ENCODE results near the gene SPNS2.

Gene SPNS2

DNA sequence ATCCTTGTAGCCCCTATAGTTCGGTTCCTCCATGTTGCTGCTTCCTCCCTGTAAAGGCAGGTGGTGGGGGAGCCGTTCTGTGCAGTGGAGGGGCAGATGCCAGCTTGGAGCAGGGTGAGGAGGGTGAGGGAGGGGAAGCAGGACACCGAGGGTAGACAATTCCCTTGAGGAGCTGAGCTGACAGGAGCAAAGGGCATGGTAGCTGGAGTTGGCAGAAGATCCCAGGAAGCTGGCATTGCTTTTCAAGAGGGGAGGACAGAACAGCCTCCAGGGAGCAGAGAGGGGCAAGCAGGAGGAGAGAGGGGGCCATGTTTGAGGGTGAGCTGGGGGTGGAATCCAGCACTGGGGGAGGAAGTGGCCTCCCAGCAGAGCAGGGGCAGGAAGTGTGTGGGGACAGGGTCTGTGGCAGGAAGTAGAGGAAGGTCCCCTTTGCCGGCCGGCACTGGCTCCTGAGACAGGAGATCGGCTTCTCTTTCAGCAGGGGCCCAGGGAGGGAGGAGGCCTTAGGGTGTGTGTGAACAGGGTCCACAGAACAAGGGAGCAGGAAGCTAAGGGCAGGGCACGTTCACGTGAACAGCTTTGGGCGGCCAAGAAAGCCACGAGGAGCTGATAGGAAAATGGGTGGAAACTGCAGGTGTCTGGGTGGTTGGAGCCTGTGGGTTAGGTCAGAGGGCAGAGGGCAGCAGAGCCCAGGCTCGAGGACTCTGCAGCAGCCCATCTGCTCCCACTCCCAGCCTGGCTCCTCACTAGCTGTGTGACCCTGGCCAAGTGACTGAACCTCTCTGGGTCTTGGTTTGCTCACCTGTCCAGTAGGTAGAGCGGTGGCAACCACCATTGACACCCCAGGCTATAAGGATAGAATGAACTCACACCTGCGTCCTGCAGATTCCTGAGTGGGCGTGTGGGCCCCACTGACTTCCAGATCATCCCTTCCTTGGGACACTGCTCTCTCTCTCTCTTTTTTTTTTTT lies 17.5 kb upstream of the SPNS2 start:
- DNase-seq: no peak

- DNase-seq: no peak
Measured at GRCh38 chr17:4482338-4483011, 16.2 kb upstream of the SPNS2 start.

GRCh38 chr17:4483012-4483840 lies 15.5 kb upstream of the SPNS2 start:
- DNase-seq: no peak

DNA sequence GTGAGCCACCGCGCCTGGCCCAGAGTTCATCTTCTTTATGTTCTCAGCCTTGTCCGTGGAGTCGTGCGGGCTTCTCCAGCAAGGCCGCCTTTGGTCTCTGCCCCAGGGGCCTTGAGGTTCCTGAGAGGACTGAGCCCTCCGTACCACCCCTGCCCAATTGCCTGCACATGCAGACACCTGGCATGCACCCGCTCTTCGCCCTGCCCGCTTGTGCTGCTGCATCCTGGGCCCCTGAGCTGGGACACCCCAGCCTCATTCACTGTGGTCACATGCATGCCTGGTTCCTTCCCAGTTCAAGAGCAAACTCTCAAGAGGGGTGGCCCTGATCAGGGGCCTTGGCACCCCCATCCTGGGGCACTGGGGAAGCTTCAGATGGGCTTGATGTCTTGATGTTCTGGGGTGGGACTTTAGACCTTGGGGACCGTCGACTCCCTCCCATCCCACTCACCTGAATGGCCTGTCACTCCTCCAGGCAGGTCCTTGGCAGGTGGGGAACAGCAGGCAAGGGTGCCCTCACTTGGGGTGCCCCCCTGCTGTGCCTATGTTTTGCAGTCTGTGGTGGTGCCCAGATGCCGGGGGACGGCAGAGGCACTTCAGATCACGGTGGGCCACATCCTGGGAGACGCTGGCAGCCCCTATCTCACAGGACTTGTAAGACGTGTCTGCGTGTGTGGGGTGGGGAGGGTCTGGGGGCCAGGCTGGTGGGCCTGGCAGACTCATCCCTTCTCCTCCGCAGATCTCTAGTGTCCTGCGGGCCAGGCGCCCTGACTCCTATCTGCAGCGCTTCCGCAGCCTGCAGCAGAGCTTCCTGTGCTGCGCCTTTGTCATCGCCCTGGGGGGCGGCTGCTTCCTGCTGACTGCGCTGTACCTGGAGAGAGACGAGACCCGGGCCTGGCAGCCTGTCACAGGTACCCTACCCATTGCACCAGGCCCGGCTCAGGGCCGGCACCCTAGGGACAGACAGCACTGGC lies 12.7 kb upstream of the SPNS2 start:
- DNase-seq: no peak

DNA sequence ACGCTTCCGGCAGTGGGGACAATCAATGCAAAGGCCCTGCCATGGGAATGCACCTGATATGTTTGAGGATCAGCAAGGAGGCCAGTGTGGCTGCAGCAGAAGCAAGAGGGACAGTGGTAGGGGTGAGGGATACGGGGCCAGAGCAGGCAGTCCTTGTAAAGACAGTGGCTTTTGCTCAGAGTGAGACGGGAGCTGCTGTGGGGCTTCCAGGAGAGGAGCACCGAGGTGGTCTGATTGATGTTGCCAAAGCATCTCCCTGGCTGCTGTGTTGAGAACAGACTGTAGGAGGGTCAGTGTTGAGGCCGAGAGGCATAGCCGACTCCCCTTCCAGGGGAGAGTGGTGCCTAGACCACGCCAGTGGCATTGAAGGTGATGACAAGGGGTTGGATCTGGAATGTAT lies 11.4 kb upstream of the SPNS2 start:
- DNase-seq: no peak

DNA sequence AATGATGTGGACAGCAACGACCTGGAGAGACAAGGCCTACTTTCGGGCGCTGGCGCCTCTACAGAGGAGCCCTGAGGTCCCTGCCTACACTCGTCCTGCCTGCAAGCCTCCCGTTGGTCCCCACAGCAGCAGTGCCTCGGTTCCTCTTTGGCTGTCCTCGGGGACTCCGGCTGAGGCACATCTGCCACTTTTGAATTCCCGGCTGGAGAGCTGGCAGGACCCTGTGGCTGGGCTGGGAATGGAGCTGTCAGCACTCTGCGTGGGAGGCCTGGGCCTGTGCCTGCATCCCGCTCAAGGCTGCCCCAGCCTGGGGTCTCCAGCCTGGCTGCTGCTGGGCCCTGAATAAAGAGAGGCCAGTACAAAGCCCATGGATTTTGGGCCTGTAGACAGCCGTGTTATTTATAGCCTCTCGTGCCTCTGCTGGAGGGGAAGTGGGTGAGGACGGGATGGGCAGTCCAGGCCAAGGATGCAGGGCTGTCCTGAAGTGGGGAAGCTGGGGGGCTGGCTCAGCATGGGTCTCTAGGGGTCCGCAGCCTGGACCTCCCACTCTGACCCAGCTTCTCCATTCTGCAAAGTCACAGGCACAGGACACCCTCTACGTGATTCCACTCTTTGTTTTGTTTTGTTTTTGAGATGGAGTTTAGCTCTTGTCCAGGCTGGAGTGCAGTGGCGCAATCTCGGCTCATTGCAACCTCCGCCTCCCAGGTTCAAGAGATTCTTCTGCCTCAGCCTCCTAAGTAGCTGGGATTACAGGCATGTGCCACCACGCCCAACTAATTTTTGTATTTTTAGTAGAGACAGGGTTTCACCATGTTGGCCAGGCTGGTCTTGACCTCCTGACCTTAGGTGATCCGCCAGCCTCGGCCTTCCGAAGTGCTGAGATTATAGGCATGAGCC lies 10.6 kb upstream of the SPNS2 start:
- DNase-seq: no peak

GRCh38 chr17:4488989-4489595 lies 9.6 kb upstream of the SPNS2 start:
- DNase-seq: no peak

- no peak for DNase-seq
Measured at GRCh38 chr17:4490109-4490591, 8.5 kb upstream of the SPNS2 start.

DNA sequence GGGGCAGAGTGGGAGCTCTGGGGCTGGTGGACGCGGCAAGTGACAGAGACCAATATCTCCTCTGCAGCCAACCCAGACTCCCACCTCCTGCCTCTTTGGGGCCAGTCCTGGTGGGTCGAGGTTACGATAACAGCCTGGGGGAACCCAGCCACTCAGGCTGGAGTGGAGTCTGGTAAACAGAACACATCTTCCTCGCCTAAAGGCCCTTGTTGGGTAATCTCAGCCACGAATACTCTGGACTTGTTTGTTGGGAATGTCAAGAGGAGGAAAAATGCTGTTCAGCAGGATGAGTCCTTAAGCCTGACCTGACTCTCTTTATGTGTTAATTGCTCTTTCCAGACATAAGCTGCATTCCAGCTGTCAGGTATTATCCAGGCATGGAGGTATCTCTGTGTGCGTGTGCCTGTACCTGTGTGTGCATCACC lies 8.0 kb upstream of the SPNS2 start:
- DNase-seq: no peak

GRCh38 chr17:4492721-4493561 lies 5.7 kb upstream of the SPNS2 start:
- peak; percentile 64 for DNase-seq

DNA sequence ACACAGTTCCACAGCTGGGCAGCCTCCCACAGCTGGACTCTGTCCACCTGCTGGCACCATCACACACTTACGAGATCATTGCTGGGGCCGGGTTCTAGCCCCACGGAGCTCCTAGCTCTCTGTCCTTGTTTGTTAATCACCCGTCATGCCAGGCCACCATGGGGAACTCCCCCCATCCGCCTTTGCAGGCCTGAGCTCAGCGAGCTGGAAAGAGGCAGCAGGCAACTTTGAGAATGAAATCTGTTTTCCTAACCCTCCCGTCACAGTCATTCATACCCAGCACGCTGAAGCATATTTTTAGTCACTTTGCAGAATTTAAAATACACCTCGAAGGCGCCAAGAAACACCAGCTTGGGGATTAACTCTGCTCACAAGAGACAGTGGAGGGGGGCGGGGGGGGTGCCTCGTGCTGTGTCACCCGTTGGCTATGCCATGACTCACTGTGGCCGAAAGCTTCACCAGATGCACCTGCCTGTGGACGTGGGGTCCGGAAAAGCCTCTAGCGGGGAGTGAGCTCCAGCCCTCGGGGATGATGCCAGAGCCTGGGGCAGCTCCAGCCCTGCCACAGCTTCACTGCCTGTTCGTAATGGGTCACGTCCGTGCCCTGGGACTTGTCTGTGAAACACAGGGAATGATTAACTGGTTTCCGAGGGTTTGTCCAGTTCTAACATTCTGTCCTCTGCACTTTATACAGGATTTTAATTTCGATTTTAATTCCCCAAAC lies 1.4 kb upstream of the SPNS2 start:
- no peak for DNase-seq

DNA sequence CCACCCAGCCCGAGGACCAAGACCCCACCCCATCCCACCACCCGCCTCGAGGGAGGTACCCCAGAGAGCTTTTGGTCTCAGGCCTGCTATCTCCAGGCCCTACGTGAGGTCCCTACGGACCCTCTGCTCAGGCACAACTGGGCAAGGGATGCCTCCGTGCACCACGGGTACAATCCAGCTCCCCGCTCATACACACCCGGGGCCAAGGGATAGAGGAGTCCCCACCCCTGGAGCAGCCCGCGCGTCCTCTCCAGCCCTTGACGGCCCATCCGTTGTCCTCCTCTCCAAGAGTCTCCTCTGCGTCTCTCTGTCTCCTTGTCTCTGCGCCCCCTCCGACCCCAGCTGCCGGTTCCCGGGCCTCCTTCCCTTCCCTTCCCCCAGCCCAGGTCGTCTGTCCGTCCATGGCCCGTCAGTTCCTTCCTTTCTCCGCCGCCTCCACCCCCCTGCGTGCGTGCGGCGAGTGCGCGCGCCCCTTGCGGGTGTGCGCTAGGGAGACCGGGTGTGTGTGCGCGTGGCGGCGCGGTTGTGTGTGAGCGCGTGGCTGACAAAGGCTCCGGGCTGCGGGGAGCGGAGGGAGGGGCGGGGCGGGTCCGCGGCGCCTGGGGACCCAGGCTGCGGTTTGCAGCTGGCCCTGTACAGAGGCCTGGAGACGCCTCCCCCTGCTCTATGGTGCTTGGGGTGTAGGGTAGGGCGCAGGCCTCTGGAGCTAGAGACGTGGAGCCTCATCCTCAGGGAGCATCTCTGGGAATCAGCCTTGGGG lies 930 bp downstream of the SPNS2 start:
- DNase-seq: no peak

- no peak for DNase-seq
Measured at GRCh38 chr17:4500191-4500571, 1.5 kb downstream of the SPNS2 start.

- no peak for DNase-seq
Measured at GRCh38 chr17:4501295-4501949, 2.7 kb downstream of the SPNS2 start.

- no peak for DNase-seq
Measured at GRCh38 chr17:4502466-4503154, 3.9 kb downstream of the SPNS2 start.

DNA sequence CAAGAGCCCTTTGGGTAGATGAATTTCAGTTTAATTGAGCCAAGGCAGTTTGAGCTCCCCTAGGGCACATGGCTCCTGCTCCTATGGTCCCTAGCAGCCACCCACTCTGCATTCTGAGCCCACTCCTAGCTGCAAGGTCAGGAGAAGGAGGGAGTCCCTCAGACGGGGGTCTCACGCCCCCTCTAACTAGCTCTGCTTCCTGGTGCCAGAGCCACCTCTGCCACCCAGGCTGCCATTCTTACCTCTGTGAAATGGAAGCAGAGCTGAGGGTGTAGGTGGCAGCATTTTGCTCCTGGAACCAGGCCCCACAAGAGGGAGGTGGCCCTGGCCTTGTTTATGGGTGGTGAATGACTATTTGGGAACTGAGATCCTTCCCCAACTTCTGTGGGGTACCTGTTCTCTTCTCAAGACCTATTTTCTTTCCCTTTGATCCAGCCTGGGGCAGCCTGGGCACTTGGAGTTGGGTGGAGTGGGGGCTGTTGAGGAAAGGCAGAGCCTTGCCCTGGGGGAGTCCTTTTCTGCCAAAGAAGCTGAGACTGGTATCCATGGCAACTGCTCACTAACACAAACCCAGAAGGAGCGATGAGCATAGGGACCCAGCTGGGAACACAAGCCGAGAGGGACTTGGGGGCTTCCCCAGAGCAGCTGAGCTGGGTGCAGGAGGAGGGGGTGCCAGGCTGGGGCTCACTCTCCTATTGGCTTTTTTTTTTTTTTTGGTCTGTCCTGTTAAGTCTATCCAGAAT lies 4.8 kb downstream of the SPNS2 start:
- DNase-seq: no peak

Data from right hindlimb (tissue), 1 donor.